Cardiac fibroblast (primary cell): ENCODE measurements around the gene SLC9A4.

Experiments
- DNase-seq, 2 donors: peaks; one replicate each; pipeline versions ENCODE4 v3.0.0 to v3.0.0-alpha.2; 2010; ENCODE audit warnings: low read depth in 2 of 2
- H3K4me3 ChIP-seq, 2 donors: replicated peaks in 1 of 2; 1 replicate in 1 of 2; 2 replicates in 1 of 2; pipeline ENCODE4 v1.5.1; 2011; ENCODE audit warnings: low read depth in 2 of 2, low read length in 2 of 2, mild to moderate bottlenecking in 2 of 2, moderate library complexity in 1 of 2
- TF ChIP-seq, protein P1 (sequence below): IDR thresholded peaks from one replicate; pipeline ENCODE4 v1.5.1; 2011; ENCODE audit warnings: low read depth, mild to moderate bottlenecking, low read length, inconsistent platforms

Gene SLC9A4, protein sequence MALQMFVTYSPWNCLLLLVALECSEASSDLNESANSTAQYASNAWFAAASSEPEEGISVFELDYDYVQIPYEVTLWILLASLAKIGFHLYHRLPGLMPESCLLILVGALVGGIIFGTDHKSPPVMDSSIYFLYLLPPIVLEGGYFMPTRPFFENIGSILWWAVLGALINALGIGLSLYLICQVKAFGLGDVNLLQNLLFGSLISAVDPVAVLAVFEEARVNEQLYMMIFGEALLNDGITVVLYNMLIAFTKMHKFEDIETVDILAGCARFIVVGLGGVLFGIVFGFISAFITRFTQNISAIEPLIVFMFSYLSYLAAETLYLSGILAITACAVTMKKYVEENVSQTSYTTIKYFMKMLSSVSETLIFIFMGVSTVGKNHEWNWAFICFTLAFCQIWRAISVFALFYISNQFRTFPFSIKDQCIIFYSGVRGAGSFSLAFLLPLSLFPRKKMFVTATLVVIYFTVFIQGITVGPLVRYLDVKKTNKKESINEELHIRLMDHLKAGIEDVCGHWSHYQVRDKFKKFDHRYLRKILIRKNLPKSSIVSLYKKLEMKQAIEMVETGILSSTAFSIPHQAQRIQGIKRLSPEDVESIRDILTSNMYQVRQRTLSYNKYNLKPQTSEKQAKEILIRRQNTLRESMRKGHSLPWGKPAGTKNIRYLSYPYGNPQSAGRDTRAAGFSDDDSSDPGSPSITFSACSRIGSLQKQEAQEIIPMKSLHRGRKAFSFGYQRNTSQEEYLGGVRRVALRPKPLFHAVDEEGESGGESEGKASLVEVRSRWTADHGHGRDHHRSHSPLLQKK

DNA sequence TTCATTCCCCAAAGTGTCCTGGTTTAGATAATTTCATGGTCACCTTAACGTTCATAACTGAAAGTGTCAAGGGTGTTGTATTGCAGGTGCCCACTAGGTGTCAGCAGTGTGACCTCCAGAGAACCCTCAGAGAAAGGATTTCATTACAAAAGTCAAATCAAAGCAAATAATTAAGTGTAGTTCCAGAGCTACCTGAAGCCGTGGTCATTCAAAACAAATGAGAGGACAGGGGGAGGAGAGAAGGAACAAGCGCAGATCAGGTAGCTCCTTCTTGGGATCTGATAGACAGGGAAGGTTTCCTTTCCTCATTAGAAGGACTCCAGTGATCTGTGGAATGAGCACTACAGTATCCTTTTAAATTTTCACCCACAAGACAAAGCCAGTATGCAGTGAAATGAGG lies at the start of gene SLC9A4:
TSS of gene SLC9A4 (plus strand) at position 207 of the 400 bp plus-strand sequence. CDS start 534 bp downstream, outside the sequence.
- DNase-seq, result peak; percentile 59 to 67
- no peak within 1 kb of the TSS for H3K4me3 ChIP-seq
- TF ChIP-seq, protein P1, sequence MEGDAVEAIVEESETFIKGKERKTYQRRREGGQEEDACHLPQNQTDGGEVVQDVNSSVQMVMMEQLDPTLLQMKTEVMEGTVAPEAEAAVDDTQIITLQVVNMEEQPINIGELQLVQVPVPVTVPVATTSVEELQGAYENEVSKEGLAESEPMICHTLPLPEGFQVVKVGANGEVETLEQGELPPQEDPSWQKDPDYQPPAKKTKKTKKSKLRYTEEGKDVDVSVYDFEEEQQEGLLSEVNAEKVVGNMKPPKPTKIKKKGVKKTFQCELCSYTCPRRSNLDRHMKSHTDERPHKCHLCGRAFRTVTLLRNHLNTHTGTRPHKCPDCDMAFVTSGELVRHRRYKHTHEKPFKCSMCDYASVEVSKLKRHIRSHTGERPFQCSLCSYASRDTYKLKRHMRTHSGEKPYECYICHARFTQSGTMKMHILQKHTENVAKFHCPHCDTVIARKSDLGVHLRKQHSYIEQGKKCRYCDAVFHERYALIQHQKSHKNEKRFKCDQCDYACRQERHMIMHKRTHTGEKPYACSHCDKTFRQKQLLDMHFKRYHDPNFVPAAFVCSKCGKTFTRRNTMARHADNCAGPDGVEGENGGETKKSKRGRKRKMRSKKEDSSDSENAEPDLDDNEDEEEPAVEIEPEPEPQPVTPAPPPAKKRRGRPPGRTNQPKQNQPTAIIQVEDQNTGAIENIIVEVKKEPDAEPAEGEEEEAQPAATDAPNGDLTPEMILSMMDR, result peak; percentile 89

DNA sequence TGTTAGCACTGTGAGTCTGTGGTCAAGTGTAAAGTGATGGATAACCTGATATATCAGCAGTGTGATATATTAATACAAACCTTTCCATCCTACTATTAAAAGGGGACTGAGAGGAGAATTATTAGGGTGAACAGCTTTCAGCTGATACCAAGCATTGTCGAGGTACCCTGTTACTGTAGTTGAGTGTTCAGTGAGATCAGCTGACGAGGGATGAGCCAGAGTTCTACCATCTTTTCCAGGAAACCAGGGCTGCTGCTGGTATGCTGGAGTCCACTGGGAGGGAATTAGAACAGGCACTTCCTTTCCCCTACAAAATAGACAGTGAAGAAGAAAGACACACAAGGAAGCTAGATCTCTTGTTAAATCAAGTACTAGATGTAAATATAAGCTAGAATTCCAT lies 49.7 kb upstream of the SLC9A4 start:
- TF ChIP-seq, protein P1, result no peak
- no peak for DNase-seq
- no peak overlapping the region for H3K4me3 ChIP-seq

DNA sequence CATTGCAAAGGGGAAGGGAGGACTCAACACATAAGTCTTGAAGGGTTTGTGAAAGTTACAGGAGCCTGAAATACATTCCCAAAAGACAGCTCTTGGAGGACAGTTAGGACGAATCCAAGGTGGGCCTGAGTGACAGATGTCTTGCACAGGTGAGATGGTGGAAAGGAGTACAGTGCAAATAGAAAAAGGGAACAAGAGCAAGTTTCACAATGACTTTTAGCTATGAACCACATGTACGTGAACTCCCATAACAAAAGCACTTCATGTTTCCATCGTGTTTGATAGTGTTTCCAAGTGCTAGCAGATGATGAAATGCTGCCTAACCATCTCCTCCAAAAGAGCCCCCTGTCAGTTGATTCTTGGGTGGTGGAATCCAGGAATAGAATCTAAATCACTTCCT lies 48.3 kb upstream of the SLC9A4 start:
- DNase-seq, result no peak
- no peak overlapping the region for H3K4me3 ChIP-seq

DNA sequence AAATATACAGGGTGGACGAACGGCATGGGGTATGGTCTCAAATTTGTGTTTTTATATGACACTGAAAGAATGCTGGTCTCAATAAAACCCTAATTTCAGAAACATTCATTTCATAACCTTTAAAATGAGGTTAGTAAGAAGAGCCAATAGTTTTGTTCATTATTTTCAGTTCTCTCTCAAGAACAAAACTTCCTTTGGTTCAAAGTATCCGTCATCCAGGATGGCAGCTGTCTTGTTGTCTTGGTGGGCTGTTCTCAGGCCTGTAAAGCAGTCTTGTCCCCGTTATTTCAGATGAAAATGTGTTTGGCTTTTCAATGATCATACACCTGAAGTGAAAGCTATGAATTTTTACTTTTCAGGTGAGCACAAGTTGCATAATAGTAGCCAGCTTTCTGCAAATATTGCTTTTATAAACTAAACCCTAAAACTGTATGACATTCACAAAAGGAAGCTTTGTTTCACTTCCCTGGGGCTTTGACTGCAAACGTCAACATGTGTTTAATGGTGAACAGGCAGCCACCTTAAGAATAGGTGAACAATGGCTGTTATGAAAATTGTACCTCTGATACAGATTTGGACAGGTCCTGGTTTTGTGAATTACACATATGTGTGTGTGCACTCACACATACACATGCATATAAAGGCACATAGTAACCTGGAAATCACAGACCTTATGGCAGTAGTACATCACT lies 47.4 kb upstream of the SLC9A4 start:
- no peak for DNase-seq
- TF ChIP-seq, protein P1, result no peak
- H3K4me3 ChIP-seq, result no peak overlapping the region

More for the DNA sequence above, 48.3 kb upstream of the SLC9A4 start:
- TF ChIP-seq, protein P1, result no peak

DNA sequence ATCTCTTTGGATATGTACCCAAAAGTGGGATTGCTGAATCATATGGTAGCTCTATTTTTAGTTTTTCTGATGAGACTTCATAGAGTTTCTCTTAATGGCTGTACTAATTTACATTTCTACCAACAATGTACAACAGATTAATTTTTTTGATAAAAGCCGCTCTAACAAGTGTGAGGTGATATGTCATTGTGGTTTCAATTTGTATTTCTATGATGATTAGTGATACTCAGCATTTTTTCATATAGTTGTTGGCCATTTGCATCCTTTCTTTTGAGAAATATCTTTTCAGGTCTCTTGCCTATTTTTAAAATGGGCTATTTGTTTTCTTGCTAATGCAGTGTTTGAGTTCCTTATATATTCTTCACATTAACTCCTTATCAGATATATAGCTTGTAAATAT lies 45.8 kb upstream of the SLC9A4 start:
- TF ChIP-seq, protein P1, result no peak
- no peak overlapping the region for H3K4me3 ChIP-seq
- no peak for DNase-seq

DNA sequence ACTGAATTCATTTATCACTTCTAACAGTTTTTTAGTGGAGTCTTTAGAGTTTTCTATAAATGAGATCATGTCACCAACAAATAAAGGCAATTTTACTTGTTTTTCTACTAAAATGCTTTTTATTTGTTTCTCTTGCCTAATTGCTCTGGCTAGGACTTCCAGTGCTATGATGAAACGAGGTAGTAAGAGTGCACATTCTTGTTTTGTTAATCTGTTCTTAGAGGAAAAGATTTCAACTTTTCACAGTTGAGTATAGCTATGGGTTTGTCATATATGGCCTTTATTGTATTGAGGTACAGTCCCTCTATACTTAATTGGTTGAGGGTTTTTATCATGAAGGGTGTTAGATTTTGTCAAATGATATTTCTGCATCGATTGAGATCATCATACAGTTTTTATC lies 44.5 kb upstream of the SLC9A4 start:
- peak in 1 of 2 donors; percentile 3 for DNase-seq
- TF ChIP-seq, protein P1, result no peak
- no peak overlapping the region for H3K4me3 ChIP-seq
